SW 1271 (cell line): ENCODE data around the gene KCNT2.
"Not testable (repeated sequence)": the region's sequence is repeated elsewhere in the genome, so short reads cannot be mapped to it uniquely, and the experiment has no call there.

Source experiments
- DNase-seq, 2 experiments: peaks; one replicate each; lab custom pipeline; 2025; lab: John Stamatoyannopoulos, UW

The KCNT2 gene

DNA sequence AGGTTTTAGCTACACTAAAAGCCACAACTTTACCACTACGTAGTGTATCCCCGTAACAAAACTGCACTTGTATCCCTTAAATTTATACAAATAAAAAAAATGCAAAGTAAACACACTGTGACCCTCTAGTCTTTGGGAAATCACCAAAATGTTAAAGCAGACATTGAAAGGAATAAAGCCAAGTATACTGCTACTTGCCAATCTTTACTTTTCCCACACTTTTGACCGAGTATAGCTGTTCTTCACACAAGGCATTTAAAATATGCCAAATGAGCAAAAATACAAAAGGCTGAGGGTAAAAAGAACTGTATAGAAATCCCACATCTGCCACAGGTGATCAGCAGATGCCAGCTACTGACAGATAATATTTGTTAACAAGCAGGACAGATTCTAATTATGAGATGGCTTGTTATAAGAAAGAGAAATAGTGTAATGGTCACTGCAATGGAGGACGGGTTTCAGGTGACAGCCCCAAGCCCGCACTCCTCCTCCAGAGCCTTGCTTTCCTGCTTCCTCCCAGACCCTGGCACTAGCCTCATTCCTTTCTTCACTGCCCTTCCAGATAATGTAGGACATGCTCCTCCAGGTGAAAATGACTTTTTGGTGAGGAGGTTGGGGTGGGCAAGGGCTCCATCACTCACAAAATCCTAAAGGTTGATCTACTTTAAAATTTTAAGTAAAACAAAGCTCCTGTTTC is 18.1 kb downstream of the KCNT2 start:
- no peak for DNase-seq

DNA sequence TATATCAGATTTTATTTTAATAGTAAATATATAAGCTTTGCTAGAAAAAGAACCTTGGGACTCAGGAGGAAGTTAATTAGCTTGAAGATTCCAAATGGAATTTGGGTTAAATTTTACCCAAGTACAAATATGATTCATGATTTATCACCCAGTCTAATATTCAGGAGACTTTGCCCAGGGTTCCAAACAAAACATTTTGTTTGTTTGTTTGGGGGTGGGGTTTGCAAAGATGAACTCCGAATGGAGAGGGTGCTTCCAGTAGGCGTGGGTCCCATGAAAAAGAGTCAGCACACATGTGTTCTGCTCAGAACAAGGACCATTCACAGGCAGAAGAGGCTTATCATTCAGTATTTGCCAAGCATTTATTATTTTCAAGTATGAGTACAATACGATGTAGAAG is 23.5 kb downstream of the KCNT2 start:
- no peak for DNase-seq

DNA sequence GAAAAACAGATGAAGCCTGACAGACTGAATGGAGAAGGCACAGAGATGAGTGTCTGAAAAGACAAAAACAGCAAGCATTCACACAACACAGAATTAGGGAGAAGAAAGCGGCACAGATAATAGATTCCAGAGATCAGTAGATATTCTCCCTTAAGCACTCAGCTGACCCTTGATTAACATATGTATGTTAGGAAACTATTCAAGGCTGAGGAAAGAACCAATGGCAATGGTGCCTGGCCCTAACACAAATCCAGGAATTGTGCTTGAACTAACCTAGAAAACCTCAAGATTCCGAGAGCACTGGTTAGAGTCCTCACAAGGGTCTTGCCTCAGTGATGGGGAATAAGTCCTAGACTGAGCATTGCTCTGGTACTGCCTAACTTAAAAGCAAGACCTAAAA is 30.9 kb downstream of the KCNT2 start:
- no peak for DNase-seq

DNA sequence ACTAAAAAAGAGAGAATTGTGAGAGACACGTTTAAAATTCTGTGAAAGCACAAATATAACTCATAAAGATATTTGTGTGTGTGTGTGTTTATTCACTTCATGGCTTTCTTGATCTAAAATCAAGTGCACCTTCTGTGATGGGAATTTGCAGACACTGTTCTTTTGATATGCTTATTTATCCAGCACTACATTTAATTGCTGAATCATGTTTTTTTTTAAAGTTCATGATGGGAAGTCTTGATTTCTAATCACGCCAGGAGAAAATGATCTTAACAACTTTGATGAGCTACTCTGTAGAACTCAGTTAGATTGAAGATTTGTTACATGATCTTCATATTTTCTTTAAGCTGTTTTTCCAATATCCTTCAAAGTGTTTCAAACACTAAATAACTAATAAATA is 35.0 kb downstream of the KCNT2 start:
- no peak for DNase-seq

DNA sequence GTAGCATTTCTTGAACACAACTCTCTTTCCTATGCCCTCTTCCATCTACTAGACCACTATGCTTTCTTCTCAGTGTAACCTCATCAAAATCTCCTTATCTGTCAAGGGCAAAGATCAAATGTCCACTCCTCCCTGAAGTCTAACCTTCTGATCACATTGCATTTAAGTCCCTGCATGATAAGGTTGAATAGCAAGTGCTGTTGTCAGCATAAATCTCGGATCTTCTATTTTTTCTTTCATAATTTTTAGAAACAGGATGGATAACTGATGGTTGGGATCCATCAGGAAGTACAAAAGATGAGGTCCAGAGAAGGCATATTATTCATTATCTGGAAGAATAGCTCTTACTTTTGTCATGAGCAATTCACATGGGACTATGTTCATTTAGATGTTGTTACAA is 41.0 kb downstream of the KCNT2 start:
- DNase-seq, result no peak

DNA sequence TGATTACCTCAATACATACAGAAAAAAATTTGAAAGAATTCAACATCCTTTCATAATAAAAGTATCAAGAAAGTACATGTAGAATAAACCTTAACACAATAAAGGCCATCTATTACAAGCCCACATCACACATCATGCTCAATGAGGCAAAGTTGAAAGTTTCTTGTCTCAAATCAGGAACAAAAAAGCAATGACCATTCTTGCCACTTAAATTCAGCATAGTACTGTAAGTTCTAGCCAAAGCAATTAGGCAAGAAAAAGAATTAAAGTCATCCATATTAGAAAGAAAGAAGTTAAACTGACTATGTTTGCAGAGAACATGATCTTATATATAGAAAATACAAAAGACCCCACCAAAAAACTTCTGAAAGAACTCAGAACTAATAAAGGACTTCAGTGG is 44.5 kb downstream of the KCNT2 start:
- DNase-seq, result no peak

DNA sequence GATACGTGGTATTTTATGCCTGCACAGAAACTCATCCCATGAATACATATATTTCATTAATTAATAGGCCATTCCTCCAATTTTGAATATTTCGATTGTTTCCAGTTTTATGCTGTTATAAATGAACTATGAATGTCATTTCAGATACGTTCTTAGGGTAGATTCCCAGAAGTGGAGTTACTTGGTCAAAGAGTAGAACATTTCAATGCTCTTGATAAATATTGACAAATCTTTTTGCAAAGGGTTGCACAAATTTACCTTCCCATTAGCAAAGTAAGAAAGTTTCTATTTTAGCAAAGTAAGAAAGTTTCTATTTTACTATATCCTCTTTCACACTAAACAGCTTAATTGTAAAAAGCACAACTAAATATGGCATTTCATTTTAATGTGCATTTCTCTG is 48.9 kb downstream of the KCNT2 start:
- DNase-seq, result no peak

DNA sequence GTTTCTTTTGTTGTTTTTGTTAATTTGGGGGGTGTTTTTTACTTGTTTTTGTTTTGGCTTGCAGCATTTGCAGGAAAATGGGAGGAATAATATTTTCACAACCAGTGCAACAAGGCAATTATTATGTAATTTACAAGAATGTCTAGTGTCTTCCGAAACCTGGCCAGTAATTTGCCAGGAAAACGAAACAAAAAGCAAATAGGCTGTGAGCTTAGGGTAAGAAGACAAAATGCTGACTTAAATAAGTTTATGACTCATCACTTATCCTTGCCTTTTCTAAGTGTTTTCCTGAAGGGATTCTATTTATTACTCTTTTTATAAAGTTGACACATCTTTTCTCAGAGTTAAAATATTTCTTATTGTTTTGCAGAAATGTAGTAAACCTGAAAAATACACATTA is 49.8 kb downstream of the KCNT2 start:
- DNase-seq, result no peak

DNA sequence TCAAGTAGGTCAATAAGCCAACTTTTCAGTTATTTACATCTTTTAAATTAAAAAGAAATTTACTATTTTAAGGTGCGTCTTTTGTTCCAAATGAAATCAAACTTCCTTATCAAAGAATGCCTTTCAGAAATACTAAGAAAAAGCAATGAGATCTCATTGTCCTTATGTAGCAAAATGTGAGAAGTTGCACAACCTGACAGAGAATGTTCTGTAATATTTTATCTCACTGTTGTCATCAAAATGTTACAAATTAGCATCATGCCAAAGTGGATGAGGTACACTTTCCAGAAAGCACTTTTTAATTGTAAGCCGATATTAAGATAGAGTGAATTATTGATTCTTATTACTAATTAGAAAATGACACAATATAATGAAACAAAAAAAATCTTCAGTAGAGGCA is 50.4 kb downstream of the KCNT2 start:
- no peak for DNase-seq

DNA sequence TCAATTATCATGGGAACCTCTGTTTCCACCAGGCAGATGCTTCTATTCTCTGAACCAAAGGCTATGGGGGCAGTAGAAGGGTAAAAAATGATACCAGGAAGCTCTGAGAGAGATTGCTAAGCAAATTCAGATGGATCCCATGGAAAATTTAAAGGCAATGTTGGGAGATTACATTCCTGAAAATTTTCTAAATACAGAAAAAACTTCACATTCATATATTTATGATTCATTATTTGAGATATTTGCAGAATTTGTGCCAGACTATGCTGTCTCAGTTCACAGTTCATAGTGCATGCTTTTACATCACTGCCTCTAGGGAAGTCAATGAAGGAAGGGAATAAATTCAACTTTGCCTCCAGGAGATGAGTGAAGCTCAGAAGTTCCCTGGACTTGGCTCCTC is 57.5 kb downstream of the KCNT2 start:
- DNase-seq, result no peak

DNA sequence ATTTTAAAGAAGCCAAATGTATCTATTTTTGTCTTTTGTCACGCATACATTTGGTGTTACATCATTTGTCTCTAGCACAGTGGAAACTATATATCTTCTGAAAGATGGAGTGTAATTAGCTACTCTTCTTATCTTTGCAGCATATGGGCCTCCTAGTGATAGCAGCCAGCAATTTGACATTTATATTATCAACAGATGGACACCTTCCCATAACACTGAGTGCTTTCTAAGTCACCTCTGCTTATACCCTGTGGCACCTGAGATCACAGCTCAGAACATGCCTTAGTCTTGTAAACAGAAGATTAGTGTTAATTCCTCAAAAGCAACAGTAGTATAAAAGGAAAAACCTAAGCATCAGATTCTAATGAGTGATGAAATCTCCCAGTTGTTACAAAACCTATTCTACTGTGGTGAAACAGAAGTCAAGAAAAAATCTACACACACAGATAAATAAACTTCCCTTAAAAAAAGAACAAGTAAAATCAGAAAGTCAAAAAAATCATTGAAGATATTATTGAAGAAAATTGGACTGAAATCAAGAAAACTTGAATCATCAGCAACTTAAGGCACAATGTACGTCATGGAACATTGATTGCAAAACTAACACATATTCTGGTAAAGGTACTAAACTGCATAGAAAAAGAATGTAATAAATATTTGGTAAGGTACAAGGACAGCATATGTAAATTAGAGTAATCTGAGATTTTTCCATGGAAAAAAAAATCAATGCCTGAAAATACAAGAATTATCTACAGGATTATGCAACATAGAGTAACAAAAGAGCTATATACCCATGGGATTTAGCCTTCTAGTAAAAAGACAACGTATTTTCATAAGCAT is 61.7 kb downstream of the KCNT2 start:
- no peak for DNase-seq

DNA sequence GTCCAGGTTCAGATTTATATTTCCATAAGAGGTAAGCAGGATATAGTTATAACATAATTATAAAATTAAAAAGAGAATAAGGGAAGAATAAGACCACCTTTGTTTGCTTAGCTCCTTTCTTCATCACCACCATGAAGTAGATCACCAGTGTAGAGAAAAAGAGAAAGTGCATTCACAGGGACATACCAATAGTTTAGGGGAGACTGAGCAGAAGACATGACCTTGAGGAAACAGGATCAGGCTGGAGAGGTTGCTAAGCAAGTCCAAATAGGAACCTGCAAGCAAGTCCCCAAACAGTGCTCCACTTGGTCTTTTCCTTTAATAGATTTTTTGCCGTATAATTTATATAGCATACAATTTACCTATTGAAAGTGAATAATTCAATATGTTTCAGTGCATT is 63.0 kb downstream of the KCNT2 start:
- DNase-seq, result no peak

DNA sequence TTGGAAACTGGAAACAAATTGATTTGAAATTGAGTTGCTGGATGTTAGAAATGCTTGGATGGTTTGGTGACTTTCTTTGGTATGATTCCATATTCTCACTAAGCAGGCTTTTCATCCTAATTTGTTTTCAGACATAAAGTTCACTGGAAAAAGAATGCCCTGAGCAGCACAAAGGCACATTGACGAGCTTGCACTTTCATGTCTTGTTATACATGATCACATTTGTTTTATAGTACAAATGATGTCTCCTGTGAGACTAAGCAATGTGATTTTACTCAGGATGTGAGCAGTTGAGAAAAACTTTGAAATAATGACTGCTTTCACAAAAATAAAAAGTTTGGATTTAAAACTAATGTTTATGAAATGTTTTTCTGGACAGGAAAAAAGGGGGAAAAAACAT is 63.6 kb downstream of the KCNT2 start:
- no peak for DNase-seq

DNA sequence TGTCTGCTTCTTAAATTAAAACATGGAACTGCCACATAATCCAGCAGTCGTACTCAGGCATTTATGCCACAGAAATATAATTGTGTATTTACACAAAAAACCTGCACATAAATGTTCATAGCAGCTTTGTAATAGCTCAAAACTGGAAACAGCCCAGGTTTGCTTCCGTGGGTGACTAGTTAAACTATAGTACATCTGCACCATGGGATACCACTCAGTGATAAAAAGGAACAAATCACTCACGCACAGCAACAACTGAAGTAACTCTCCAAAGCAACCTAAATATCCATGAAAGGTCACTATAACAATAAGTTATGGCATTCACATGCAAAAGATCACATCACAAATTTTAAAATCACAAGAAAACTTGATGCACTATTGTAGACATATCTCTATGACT is 64.4 kb downstream of the KCNT2 start:
- no peak for DNase-seq

DNA sequence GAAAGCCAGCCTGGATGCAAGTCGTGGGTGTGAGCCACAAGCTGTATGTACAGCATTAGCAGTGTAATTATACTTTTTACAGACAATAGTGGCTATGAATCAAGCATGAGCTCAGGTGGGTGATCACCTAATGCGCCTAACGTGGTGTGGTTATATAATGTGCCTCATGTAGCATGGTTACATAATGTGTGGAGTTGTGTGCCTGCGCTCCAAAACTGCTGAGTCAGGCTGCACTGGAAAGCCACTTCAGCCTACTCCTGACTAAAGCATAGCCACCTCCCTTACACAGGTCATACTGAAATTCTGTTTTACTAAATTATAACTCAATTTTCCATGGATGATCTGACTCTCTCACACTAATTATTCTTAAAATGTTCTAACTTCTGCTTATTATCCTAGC is 69.8 kb downstream of the KCNT2 start:
- DNase-seq, result no peak

DNA sequence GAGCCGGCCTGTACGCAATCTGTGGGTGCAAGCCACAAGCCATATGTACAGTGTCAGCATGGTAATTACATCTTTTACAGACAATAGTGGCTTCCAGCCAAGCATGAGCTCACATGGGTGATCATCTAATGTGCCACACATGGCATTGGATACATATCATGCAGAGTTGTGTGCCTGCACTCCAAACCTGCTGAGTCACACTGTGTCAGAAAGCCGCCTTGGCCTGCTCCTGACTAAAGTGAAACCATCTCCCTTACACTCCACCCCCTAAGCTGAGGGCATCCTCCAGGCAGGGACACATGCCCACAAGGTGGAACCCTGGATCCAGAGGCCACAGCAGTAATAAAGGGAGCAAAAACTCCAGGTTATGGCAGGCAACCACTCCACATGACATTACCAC is 72.5 kb downstream of the KCNT2 start:
- DNase-seq, result no peak

DNA sequence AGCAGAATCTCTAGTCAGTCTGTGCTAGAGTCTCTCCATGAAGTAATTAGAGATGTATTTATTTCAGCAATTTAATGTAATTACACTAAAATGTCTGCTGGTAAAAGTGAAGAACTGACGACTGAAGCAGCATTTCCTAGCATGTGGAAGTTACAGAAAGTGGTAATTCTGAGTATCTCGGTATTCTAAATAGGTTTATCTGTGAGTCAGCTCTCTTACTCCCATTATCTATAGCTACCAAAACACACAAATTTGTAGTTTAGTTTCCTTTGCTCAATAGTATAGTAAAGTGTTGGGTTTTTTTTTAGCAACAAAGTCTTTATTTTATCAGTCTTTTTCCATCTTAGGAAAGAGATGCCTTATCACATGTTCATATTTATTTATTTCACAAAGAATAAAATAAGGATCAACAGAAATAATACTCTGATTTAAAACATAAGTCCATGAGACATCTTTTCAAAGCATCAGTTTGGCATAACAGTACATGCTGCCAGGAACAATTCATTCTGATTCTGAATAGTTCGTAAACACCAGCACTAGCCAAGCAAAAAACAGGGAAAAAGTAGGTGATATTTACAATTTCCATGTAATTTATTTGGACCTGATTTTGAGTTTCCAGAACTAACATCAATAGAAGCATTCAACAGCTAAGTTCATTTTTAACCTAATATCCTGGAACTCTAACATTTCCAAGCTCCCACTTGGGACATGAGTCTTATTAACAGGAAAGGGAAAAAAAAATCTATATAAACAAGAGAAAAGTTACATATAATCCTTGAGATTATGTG is 76.3 kb downstream of the KCNT2 start:
- DNase-seq, result no peak

DNA sequence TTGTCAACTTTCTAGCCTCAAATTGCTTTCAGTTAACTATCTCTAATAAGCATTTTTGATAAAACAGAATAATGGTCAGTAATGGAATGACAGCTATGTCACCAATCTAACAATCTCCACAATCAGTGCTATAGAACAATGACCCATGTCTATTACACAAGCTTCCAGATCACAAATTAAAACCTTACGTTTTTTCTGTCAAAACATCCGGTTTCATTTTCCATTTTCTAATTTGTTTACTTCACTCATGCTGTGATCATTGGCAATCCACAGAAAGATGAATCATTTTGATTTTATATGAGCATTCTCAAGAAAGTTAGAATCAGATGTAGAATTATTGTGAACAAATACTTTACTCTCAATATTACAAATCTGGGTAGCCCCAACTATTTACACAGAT is 80.3 kb downstream of the KCNT2 start:
- DNase-seq, result no peak

DNA sequence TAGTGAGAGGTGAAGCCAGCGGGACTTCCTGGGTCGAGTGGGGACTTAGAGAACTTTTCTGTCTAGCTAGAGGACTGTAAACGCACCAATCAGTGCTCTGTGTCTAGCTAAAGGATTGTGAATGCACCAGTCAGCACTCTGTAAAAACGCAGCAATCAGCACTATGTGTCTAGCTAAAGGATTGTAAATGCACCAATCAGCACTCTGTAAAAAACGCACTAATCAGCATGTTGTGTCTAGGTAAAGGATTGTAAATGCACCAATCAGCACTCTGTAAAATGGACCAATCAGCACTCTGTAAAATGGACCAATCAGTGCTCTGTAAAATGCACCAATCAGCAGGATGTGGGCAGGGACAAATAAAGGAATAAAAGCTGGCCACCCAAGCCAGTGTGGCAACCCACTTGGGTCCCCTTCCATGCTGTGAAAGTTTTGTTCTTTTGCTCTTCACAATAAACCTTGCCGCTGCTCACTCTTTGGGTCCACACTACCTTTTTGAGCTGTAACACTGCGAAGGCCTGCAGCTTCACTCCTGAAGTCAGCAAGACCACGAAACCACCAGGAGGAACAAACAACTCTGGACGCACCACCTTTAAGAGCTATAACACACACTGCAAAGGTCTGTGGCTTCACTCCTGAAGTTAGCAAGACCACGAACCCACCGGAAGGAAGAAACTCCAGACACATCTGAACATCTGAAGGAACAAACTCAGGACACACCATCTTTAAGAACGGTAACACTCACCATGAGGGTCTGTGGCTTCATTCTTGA is 85.5 kb downstream of the KCNT2 start:
- not testable (repeated sequence) for DNase-seq

DNA sequence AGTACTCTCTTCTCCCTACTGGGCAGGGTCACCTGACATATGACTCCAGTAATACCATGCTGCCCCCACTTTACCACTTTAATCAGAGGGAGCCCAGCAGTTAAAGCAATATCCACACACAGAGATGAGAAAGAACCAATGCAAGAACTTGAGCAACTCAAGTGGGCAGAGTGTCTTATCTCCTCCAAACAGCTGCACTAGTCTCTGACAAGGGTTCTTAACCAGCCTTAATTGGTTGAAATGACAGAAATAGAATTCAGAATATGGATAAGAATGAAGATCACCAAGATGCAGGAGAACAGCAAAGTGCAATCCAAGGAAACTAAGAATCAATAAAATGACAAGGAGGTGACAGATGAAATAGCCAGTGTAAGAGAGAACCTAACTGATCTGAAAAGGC is 91.0 kb downstream of the KCNT2 start:
- DNase-seq, result no peak

DNA sequence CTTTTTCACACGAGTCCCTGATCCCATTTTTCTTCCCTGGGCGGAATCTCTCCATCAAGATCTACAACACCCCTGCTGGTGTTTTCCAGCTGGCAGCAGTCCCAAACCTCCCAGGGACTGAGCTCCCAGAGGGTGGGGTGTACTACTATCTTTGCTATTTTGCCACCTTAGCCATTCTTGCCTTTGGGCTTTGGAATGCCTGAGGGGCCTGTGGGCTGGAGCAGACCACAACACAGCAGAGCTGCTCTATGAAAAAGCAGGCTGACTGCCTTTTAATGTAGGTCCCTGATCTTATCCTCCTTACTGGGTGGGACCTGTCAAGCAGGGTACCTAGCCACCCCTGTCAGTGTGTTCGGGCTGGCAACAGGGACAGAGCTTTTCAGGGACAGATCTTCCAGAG is 91.9 kb downstream of the KCNT2 start:
- DNase-seq, result no peak

DNA sequence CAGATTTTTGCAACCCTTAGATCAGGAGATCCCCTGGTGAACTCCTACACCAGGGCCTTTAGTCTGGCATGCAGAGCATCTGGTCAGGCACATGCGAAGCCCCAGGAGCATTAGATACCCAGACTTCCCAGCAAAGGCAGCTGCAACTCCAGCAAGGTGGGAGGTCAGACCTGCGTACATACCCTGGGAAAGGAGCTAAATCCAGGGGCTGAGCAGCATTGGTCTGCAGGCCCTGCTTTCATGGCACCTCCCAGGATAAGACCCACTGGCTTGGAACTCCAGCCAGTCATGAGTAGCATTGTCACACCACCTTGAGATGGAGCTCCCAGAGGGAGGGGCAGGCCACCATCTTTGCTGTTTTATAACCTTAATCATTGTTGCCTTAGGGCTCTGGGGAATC is 92.3 kb downstream of the KCNT2 start:
- no peak for DNase-seq
